Limb (tissue), 2 donors: ENCODE measurements around the gene STRIP1.
A peak's percentile ranks its signal among the peaks of the same experiment; 100 is the strongest.
"Not testable (repeated sequence)": the region's sequence is repeated elsewhere in the genome, so short reads cannot be mapped to it uniquely, and the experiment has no call there.

Experiments used
- DNase-seq, 2 donors: peaks; one replicate each; pipeline ENCODE4 v3.0.0-alpha.2; 2016; ENCODE audit errors: extremely low spot score in 2 of 2

STRIP1 gene

DNA sequence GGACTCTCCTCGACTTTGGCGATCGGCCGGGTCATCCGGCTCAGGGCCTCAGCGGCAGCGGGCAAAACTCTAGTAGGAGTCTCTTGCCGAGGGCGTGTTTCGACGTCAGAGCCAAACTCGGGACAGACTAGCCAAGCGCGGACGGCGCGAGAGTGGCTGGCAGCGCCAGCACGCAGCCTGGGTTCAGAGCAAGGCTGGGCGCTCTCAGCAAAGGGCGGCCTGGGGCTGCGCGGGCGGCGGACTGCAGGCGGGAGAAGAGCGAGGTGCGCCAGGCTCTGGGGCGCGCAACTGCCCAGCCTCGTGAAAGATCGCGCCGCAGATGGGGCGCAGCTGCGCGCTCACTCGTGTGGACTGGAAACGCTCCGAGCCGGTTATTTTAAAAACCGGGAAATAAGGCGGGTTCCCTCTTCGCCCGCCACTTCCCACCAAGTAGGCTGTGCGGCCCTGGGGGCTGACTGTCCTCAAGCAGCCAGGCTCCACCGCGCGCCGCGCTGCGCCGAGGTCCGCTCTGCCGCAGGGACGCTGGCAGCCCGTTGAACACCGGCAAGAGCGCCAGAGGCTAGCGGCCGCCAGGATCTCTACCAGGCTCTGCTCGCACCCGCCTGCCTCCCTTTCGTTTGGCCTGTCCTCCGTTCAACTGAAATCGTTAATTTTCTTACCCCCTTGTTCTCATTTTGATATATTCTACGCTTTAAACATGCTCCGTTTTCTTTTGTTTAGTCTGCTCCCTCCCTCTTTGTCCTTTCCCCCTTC, 33.6 kb downstream of the STRIP1 start:
- peak in 1 of 2 donors; percentile 65 for DNase-seq

DNA sequence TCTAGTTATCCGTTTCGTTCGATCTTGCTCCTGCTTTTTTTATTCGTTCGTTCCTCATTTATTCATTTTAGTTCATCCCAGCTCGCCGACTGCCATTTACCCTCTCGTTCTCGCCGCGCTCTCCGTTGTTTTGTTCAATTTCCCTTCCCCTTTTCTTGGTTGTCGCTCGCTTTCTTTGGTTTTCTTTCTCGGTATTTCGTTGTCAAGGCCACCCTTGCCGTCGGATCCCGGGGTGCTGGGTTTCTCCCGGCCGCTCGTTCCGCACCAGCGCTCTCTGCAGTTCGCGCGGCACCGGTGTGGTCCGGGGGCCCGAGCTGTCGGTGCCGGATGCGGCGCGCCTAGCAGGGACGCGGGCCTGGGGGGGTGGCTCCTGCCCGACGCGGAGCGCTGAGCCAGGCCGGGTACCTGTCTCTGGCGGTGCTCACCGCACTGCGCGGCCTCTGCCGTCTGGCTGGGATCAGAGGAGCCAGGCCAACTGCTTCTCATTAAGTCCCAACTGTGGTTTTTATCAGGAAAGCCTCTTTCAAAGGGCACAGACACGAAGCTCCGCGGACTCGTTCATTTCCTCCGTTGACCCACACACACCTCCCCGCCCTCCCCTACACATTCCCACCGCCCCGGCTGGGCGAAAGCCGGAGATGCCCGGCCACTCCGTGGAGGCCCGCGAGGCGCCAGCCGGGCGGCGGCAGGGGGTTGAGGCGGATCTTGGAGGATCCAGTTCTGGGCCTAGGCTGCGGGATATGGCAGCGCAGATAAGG, 34.4 kb downstream of the STRIP1 start:
- peak in 1 of 2 donors; percentile 65 for DNase-seq

DNA sequence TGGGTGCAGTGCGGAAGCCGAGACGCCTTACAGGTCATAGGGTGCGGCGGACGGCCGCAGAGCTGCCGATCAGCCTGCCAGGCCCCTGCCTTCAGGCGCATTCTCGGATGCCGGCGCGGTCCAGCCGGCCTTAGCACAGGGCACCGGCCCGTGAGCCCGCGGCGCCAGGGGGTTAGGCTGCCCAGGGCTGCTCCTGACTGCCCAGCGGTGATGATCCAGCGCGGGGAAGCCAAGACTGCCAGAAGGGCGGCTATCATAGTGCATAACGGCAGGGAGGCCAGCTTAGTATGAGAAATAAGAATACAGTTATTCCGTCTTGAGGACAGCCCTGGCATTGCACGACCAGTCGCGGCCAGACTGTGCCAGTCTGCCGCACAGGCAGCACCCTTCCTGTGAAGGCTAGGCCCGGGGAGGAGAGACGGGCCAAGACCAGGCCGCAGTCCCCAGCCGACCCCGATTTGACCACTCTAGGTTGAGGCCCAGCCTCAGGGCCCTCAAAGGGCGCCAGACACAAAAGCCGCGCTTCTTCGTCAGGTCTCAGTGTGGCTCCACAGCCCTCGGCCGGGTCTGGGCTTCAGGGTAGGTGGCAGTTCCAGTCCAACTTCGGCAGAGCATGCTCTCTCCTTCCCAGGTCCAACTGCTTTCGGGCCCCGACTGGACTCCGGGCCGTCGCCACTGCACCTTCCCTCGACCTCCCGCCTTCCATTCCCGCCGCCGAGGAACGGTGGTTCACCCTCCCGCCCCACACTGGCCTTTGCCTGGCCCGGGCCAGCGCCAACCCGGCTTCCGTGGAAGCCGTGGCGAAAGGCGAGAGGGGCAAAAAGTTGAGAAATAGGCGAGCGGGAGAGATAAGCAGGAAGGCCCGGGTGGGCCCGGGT, 35.2 kb downstream of the STRIP1 start:
- peak in 1 of 2 donors; percentile 52 for DNase-seq

DNA sequence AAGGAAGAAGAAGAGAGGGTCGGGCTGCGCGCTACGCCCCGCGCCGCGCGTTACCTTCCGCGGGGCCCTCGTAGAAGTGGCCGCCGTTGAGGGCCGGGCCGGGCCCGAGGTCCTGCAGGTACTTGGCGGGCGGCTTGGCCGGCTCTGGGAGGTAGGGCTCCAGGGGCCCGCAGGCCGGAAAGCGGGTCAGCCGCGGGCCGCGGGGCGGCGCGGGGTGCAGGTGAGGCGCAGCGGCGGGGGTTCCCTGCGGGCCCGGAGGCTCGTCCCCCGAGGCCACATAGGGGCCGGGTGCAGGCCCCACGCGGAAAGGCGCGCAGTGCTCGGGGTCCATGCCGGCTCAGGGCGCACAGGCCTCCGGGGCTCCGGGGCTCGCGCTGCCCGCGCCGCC, 35.9 kb downstream of the STRIP1 start:
- DNase-seq, result no peak

DNA sequence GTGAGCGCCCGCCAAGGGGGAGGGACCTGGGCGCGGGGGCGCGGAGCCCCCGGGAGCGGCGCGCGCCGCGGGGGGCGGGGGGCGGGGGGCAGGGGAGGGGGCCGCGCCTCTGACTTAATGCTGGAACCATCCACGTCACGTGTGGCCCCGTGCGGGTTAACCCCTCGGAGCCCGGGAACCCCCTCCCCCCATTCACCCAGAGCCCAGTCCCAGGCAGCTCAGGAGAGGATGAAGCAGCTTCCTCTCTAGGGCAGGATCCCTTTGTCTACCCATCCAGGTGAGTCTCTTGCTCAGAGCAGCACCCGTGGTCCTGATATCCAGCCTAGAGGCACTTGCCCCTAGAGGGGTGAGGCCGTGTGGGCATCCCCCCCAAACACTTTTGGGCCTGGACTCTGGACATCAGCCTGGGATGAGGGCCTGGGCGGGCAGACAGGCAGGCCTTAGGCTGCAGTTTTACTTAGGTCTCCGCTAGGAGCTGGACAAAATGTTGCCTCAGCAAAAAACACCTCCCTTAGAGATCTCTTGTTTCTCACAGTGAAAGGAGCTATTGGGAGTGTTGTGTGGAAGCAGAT, 36.3 kb downstream of the STRIP1 start, which contains the start of gene ALX3:
ALX3 (minus strand) TSS at position 2 of the 572 bp plus-strand sequence. CDS start 60 bp downstream, outside the sequence.
- DNase-seq, result no peak

DNA sequence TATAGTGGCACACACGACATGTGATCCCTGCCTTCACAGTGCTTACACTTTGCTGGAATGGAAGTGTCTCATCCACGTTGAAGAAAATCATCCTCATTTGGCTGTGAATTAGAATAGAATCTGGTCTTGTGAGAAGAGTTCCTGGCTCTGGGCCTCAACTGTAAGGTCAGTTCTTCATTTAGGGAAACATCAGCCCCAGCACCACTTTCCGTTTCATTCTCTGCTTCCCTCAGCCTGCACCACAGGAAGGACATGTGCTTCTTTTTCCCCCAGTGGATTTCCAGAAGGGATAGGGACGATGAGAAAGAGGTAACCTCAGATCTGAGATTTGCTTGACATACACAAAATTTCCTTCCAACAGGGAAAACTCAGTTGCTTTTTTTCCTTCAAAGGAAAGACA, 39.7 kb downstream of the STRIP1 start:
- DNase-seq, result no peak

DNA sequence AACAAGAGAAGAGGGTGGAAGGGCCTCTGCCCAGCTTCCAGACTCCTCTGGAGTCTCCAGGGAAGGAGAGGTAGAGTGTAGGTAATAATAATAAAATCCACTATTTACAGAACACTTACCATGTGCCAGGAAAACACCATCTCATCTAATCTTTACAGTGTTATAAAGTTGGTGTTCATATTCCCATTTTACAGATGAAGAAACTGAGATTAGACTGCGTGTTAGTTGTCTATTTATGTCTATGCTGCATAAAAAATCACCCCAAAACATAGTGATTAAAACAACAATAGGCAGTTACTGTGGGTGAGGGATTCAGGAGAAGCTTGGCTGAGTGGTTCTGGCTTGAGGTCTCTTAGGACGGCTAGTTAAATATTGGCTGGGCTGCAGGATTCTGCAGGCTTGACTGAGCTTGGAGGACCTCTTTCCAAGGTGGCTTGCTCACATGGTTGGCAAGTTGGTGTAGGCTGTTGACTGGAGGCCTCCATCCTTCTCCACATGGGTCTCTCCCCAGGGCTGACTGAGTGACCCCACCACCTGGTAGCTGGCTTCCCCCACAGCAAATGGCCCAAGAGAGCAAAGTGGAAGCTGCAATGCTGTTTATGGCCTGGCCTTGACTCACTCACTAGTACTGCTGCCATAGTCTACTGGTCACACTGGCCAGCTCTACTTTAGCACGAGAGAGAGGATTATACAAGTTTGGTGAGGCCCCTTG, 42.5 kb downstream of the STRIP1 start:
- no peak for DNase-seq

DNA sequence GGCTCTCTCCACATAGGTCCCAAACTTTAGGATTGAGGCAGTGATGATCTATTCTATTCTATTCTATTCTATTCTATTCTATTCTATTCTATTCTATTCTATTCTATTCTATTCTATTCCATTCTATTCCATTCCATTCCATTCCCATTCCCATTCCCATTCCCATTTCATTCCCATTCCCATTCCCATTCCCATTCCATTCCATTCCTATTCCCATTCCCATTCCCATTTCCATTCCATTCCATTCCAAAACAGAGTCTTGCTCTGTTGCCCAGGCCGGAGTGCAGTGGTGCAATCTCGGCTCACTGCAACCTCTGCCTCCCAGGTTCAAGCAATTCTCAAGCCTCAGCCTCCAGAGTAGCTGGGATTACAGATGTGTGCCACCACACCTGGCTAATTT, 45.6 kb downstream of the STRIP1 start:
- DNase-seq, result not testable (repeated sequence)

DNA sequence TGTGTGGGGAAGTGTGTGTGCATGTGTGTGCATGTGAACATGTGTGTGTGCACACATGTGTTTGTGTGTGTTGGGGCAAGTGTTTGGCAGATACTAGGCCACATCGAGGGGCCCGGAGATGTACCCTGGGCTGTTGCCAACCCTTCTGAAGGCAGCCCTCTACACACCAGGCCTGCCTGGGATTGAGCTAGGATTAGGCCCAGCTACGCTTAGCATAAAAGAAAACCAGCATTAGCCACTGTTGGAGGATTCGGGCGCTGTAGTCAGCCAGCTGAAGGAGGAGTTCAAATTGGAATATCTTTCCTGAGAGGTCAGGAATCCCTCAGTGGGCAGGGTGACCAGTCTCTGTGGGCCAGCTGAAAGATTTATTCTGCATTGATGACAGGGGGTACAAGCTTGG, 46.6 kb downstream of the STRIP1 start:
- DNase-seq, result no peak

DNA sequence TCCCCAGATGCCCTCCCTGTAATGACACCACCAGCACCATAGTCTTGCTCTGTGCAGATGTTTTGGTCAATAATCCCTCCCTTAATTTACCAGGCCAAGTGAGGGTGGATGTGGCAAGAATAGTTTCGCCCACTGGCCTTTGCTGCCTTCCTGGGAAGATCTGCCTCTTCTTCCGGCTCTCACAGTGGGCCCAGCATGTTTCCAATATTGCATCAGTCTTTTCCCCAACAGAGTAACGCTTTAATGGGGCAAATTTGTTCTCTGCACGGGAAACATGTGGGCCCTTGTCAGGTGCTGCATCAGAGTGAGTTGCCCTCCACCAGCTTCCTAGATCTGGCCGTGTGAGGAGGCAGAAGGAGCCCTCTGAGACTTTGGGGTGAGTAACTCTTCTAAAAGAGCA, 48.1 kb downstream of the STRIP1 start:
- DNase-seq, result no peak

DNA sequence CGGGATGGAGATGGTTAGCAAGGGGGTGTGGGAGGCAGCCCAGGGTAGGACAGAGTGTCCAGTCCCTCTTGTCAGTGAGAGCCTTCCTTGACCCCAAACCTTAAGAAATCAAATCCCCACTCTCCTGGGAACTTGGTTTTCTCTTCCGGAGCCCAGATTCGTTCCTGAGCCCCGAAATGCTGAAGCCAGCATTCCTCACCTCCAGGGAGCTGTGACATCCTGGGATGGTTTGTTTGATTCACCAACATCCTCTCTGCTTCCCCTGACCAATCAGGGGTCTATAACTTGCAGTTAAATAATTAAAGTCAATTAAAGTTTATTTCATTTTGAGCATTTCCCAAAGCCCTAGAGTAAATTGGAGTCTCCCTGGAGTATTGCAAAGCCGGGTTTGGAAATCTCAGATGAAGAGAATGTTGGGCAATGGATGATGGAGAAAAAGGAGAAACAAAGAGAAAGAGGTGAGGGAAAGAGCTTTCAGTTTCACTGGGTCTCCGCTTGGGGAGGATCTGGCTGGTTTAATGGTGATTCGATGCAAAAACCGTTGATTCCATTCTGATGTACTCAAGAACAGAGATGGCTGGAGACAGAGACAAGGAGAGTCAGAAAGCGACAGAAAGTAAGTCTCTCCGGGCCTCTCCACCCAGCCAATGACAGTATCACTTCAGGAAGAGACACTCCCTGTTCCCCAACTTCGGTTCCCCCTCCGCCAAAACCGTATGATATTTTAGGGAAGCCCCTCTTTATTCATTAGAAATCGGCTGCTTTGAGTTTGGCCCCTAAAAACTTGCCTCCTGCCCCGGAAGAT, 48.8 kb downstream of the STRIP1 start:
- DNase-seq, result no peak

DNA sequence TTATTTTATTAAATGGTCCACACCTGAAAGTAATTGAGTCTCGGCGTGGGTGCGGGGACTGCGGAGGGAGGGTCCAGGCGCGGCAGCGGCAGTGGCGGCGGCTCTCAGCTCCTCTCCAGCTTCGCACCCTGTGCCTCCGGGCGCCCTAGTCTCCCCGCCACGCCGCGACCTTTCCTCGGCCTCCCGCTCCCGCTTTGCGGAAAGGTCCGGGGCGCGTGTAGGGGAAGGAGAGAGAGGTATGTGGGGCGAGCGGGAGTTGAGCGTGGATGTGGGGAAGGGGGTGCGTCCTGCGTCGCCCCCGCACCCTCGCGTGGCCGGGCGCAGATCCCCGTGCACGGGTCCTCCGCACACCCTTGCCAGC, 49.4 kb downstream of the STRIP1 start:
- peak in 1 of 2 donors; percentile 48 for DNase-seq

DNA sequence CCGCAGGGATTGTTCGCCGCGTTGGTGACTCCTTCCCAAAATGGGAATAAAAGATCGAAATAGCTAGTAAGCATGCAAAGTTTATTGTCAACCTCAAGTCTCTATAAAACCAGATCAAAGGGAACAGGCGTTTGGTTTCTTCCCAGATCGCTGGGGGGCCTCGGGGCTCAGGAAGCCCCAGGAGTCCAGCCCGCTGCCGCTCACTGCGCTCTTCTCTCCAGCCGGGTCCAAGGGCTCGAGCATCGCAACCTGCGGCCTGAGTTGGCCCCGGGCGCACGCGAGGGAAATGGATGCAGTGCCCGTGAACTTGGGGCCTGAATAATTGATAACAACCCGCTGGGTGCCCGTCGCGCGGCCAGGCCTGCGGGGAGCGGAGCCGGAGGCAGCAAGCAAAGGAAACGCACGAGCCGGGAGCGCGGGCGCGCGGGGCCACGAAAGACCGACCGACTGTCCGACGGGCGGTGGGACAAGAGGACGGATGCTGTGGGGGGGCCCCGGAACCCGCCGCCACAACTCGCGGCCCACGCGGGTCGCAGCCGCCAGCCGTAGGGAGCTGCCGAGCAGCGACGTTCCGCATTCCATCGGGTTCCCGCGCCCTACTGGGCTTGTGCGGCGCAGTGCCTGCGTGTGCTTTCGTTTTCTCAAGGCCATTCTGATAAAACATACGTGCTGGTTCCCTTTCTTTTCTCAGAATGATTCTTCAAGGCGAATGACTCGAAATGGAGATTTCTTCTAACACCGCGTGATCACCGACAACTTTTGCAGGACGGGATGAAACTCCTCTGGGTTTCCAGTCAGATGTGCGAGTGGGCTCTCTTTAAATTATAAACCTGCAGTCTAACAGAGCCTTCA, 50.0 kb downstream of the STRIP1 start:
- peak in 1 of 2 donors; percentile 60 for DNase-seq

DNA sequence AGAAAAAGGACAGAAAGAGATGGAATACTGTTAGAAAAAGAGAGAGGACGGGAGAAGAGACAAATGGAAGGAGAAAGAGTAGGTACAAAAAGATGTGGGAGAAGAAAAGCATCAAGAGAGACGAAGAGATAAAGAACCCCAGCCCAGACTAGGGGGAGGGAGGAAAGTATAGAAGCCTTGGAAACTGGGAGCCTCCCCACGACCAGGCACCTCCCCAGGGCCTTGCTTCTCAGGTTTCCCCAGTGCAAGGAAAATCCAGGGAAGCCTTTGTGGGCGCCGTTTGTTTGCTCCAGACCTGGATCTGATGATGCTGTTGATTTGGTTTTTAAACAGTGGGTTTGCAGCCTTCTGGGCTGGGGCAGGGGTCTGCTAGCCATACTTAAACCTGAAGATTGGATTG, 51.2 kb downstream of the STRIP1 start:
- DNase-seq, result no peak

DNA sequence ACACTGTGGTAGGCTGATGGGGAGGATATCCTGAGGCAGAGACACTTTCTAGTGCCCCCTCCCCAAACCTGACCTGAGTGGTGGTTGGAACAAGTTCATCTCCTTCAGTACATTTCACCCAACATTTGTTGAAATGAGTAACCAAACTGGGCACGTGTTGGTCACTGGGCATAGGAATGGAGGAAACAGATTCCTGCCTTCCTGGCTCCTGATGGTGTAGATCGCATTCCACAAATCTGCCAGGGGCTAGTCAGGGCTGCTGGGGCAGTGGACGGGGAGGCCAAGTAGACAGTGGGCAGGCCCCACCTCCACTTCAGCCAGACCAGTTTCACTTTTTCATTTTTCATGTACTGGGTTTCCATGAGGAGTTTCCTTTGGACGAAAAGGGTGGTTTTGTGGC, 52.5 kb downstream of the STRIP1 start:
- no peak for DNase-seq

DNA sequence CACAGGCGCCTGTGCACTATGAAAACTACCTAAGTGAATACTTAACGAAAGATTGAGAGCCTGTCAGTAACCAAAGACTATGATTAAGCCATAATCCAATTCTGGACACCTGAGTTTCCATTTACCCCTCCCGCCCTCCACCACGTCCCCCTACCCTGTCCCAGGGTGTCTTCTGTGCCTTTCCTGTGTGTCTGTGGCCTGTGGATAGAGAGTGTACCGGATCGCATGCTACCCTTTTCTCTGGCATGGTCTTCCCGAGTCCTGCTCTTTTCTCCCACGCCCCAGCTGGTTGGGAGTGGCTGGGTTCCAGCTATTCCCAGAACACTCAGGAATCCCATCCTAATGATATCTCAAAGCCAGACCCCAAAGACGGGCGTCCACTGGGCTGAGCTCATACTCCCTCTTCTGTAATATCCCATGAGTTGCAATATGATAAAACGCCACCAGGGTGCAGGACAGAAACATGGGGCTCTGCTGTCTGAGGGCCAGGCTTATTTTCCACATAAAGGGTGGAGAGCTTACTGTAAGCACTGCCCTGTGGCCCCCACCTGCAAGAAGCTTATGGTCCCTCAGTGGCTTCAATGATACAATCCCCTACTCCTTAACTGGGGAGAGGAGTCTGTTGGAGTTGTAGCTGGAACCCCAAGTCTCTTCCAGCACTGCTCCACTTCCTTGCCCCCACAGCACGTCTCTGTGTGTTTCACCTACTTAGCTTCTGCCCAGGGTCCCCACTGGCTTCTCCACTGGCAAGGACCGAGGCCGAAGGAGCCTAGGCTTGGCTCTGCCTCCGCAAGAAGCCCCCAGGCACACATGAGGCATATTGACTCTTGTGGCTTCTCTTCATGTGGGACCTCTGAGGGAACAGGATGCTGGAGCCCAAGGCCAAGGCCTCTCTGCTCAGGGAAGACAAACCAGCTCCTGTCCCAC, 53.7 kb downstream of the STRIP1 start:
- DNase-seq, result peak; percentile 27 to 51

DNA sequence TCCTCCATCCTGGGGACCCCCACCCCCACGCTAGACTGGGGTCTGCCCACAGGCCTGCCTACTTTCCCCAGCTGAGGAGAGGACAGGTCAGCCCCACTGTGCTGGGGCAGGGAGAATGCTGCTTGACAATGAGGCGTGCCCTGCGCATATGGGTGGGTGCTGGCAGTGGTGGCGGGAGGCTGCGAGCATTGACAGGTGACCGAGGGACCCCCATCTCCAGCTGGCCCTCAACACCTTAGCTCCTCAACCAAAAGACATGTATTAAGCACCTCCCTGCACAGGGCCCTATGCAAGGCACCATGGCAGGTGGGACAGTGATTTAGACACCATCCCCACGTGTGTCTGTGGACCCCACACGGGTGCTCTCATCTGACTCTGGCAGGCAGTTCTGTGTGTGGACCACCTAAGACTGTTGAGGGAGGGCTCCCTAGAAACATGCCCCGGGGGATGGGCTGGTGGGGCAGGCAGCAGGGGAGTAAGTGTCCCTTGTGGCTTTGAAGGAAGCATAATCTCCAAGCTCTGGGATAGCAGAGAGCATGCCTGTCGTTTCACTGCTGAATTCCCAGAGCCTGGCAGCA, 54.4 kb downstream of the STRIP1 start:
- no peak for DNase-seq
